HG03097 (cell line): ENCODE results near the gene TADA2A.

ENCODE experiments used
- ATAC-seq: cut with Tn5 transposase; IDR thresholded peaks from one replicate; pipeline ENCODE4 v1.9.1; 2021; ENCODE audit not compliant: unreplicated experiment, low FRiP score

TADA2A gene

GRCh38 chr17:37519251-37519985 is 112.7 kb downstream of the TADA2A start:
- no peak for ATAC-seq

GRCh38 chr17:37520174-37520573 is 113.5 kb downstream of the TADA2A start:
- no peak for ATAC-seq

- no peak for ATAC-seq
These were observed 115.1 kb downstream of the TADA2A start for GRCh38 chr17:37521821-37522220.

- no peak for ATAC-seq
These were observed 117.1 kb downstream of the TADA2A start for GRCh38 chr17:37523715-37524219.

- ATAC-seq = no peak
These were observed 120.7 kb downstream of the TADA2A start for GRCh38 chr17:37527249-37527851.
